HepG2 (cell line): Measurements from ENCODE around the gene GINS2. TPM values are rescaled to one million over a fixed set of nuclear protein-coding genes. Genes with fewer than 3 reads are reported as not detected.

Source experiments
- ATAC-seq: fragments of 200-7000 bp; cut with Tn5 transposase; 3 replicates; pipeline ENCODE4 v1.9.1; 2020; ENCODE audit warnings: mild to moderate bottlenecking, moderate library complexity
- BruUV-seq: library from RNA; stranded (reverse); fragments of 400-500 nt; replicated peaks from 2 replicates; lab custom pipeline; 2021; lab: Mats Ljungman, UMichigan
- CTCF ChIA-PET: fragments of 300-600 bp; formaldehyde crosslinking; extraction: SDS; loops from one replicate; lab custom pipeline; 2021; ENCODE audit warnings: low total read pairs, inconsistent platforms, low intra/inter-chr PET ratio; lab: Yijun Ruan, JAX
- POLR2A ChIA-PET: fragments of 350-600 bp; sonication (Branson Sonifier 250); formaldehyde crosslinking; loops from one replicate; lab custom pipeline; 2020; ENCODE audit warnings: antibody characterized with exemption, inconsistent platforms; lab: Yijun Ruan, JAX
- DNase-seq: peaks from one replicate; pipeline ENCODE4 v3.0.0-alpha.2; 2015; ENCODE audit warnings: low spot score
- FAIRE-seq: peaks from 3 replicates; lab custom pipeline; 2011; peaks lifted over from hg19 to GRCh38; lab: Jason Lieb, UNC
- H2AFZ ChIP-seq: one replicate; pipeline ENCODE4 v1.6.1; 2011; ENCODE audit warnings: low read length, inconsistent platforms
- H3K27ac ChIP-seq: fragments of 300-600 bp; 3 replicates; pipeline ENCODE4 v1.8.0; 2011; ENCODE audit warnings: mixed run types, mild to moderate bottlenecking, mixed read lengths, low read length, inconsistent platforms; ENCODE audit not compliant: insufficient read depth; ENCODE audit errors: extremely low read length
- H3K27me3 ChIP-seq, 2 experiments: fragments of 200-600 bp in 1 of 2; 2 replicates in 1 of 2; 3 replicates in 1 of 2; pipeline versions ENCODE4 v1.6.0 to v1.8.0; 2011; ENCODE audit warnings: low read length in 2 of 2, mild to moderate bottlenecking in 2 of 2, moderate library complexity in 2 of 2, inconsistent platforms in 1 of 2; ENCODE audit not compliant: insufficient read depth in 2 of 2, control insufficient read depth in 1 of 2
- H3K36me3 ChIP-seq, 2 experiments: fragments of 200-600 bp in 1 of 2; replicated peaks in 1 of 2; 2 replicates in 1 of 2; 3 replicates in 1 of 2; pipeline versions ENCODE4 v1.5.1 to v1.8.0; 2011; ENCODE audit warnings: low read length in 2 of 2, inconsistent platforms in 1 of 2; ENCODE audit not compliant: insufficient read depth in 2 of 2, control insufficient read depth in 1 of 2
- H3K4me1 ChIP-seq: 2 replicates; pipeline ENCODE4 v1.5.1; 2012; ENCODE audit warnings: low read length, inconsistent platforms; ENCODE audit not compliant: insufficient read depth
- H3K4me2 ChIP-seq: 2 replicates; pipeline ENCODE4 v1.6.0; 2011; ENCODE audit warnings: low read depth, low read length, inconsistent platforms
- H3K4me3 ChIP-seq, 3 experiments: fragments of 200-600 bp in 1 of 3; sonication (generic), shearing (Covaris generic) in 1 of 3; replicated peaks in 1 of 3; 2 replicates each; pipeline ENCODE4 v1.5.1; 2011 to 2016; ENCODE audit warnings: low read length in 3 of 3, inconsistent platforms in 2 of 3, low read depth in 2 of 3, mild to moderate bottlenecking in 2 of 3, control low read depth in 1 of 3, mixed read lengths in 1 of 3; ENCODE audit not compliant: insufficient read depth in 1 of 3
- H3K79me2 ChIP-seq: one replicate; pipeline ENCODE4 v1.6.1; 2011; ENCODE audit warnings: low read length, inconsistent platforms; ENCODE audit not compliant: insufficient read depth
- H3K9ac ChIP-seq: 2 replicates; pipeline ENCODE4 v1.6.0; 2011; ENCODE audit warnings: mild to moderate bottlenecking, low read depth, low read length, inconsistent platforms; ENCODE audit not compliant: insufficient read depth
- H3K9me3 ChIP-seq: 2 replicates; pipeline ENCODE4 v1.5.1; 2012; ENCODE audit warnings: mild to moderate bottlenecking, low read length
- H4K20me1 ChIP-seq: 2 replicates; pipeline ENCODE4 v1.6.0; 2011; ENCODE audit warnings: inconsistent platforms, mild to moderate bottlenecking, low read length, moderate library complexity; ENCODE audit not compliant: insufficient read depth
- HDAC1 ChIP-seq: sonication (generic); formaldehyde crosslinking; IDR thresholded peaks from 2 replicates; pipeline ENCODE4 v1.5.1; 2020; ENCODE audit warnings: mild to moderate bottlenecking, missing genetic modification reagents
- LCORL ChIP-seq, 2 experiments: fragments of 450-650 bp in 1 of 2; sonication (generic) in 1 of 2; formaldehyde crosslinking in 1 of 2; IDR thresholded peaks; 2 replicates each; pipeline versions ENCODE4 v1.5.0 to v1.6.1; 2017 to 2020; ENCODE audit warnings: antibody characterized with exemption in 1 of 2, missing genetic modification reagents in 1 of 2
- RNF2 ChIP-seq: fragments of 450-650 bp; conservative IDR thresholded peaks from 2 replicates; pipeline ENCODE4 v1.6.1; 2016; ENCODE audit warnings: low read depth
- SALL1 ChIP-seq: sonication (generic); formaldehyde crosslinking; IDR thresholded peaks from 2 replicates; pipeline ENCODE4 v1.8.0; 2022; ENCODE audit warnings: mild to moderate bottlenecking, missing genetic modification reagents
- TARDBP ChIP-seq: sonication (generic); formaldehyde crosslinking; IDR thresholded peaks from 2 replicates; pipeline ENCODE4 v1.8.0; 2022; ENCODE audit warnings: mild to moderate bottlenecking, missing genetic modification reagents
- ZBTB7A ChIP-seq: sonication (generic); formaldehyde crosslinking; IDR thresholded peaks from 2 replicates; pipeline ENCODE4 v1.8.0; 2022; ENCODE audit warnings: mild to moderate bottlenecking, missing genetic modification reagents
- ZMYM3 ChIP-seq: sonication (generic); formaldehyde crosslinking; IDR thresholded peaks from 2 replicates; pipeline ENCODE4 v1.5.1; 2020; ENCODE audit warnings: mild to moderate bottlenecking, missing genetic modification reagents
- ZNF598 ChIP-seq: sonication (generic); formaldehyde crosslinking; IDR thresholded peaks from 2 replicates; pipeline ENCODE4 v1.5.1; 2020; ENCODE audit warnings: mild to moderate bottlenecking, missing genetic modification reagents, borderline replicate concordance
- ZNF687 ChIP-seq: sonication (generic); formaldehyde crosslinking; IDR thresholded peaks from 2 replicates; pipeline ENCODE4 v1.5.1; 2020; ENCODE audit warnings: mild to moderate bottlenecking, missing genetic modification reagents, moderate library complexity
- ZSCAN30 ChIP-seq: sonication (generic); formaldehyde crosslinking; IDR thresholded peaks from 2 replicates; pipeline ENCODE4 v1.5.0; 2020; ENCODE audit warnings: mild to moderate bottlenecking, missing genetic modification reagents
- WGBS: methylation state at CpG from one replicate; pipeline ENCODE4 v1.1.6; 2017; ENCODE audit warnings: low lambda C conversion rate; 5-methylcytosine and 5-hydroxymethylcytosine counted together
- in situ Hi-C: cut with HindIII; loops from 2 replicates; pipeline ENCODE4 v1.10.0; 2017; ENCODE audit warnings: low pct_unique_long_range_greater_than_20kb; ENCODE audit not compliant: extremely low pct_ligation_motif_present
- intact Hi-C: fragments of 100-400 bp; cut with micrococcal nuclease; formaldehyde crosslinking; loops from one replicate; pipeline ENCODE4 v1.10.0; 2022; ENCODE audit not compliant: unreplicated experiment
- polyA plus RNA-seq, 8 experiments: library from polyadenylated mRNA; depleted of rRNA in 3 of 8; stranded (reverse) in 7 of 8; unstranded in 1 of 8; fragments of >200 nt; fragmentation: Illumina TruSeq in 4 of 8; extraction: Trizol in 4 of 8; gene quantifications; 2 replicates each; pipeline versions ENCODE4 v1.2.1 to v1.2.3, GENCODE V29; 2011 to 2016; ENCODE audit warnings: low read depth in 4 of 8, missing spikeins in 1 of 8, mixed read lengths in 1 of 8; ENCODE audit not compliant: insufficient read depth in 1 of 8
- total RNA-seq, 5 experiments: library from RNA; depleted of rRNA; stranded (reverse); fragments of >200 nt; fragmentation: Illumina TruSeq; extraction: Trizol; gene quantifications; 2 replicates each; pipeline ENCODE4 v1.2.3, GENCODE V29; 2016; ENCODE audit warnings: low read depth in 1 of 5
- TF ChIP-seq, protein P1 (sequence below): IDR thresholded peaks from 2 replicates; pipeline ENCODE4 v1.6.1; 2016; ENCODE audit warnings: low read depth, control low read depth
- TF ChIP-seq, protein P2 (sequence below): sonication (generic); formaldehyde crosslinking; conservative IDR thresholded peaks from 2 replicates; pipeline ENCODE4 v1.4.0; 2020; ENCODE audit warnings: mild to moderate bottlenecking, missing genetic modification reagents, moderate library complexity

The GINS2 gene
- total and polyA plus RNA-seq, 2 of the 13 experiments (the other 11 are each of a cell fraction or from before 2014, with no cell fraction given): 10.6 to 48.3 TPM

DNA sequence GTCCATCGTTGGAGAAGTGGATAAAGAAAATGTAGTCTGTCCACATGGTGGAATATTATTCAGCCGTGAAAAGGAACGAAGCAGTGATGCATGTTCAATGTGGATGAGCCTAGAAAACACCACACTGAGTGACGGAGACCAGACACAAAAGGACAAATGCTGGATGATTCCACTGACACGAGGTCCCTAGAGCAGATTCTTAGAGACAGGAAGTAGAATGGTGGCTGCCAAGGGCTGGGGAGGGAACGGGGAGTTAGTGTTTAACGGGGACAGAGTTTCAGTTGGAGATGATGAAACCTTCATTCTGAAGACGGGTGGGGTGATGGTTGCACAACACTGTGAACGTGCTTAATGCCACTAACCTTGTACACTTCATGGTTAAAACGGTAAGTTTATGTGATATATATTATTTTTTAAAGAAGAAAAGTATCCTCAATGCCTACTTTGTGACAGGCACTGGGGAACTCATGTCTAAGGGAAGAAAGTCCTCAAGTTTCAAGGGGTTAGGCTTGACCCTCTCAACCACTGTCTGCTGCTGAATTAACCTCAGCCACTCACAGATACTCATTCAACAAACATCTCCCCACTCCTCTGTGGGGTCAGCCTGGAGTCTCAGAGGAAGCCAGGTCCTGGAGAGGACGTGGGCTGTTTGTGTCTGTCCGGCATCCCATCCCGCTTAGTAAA lies 44.5 kb upstream of the GINS2 start (continued):
- TF ChIP-seq, protein P1, sequence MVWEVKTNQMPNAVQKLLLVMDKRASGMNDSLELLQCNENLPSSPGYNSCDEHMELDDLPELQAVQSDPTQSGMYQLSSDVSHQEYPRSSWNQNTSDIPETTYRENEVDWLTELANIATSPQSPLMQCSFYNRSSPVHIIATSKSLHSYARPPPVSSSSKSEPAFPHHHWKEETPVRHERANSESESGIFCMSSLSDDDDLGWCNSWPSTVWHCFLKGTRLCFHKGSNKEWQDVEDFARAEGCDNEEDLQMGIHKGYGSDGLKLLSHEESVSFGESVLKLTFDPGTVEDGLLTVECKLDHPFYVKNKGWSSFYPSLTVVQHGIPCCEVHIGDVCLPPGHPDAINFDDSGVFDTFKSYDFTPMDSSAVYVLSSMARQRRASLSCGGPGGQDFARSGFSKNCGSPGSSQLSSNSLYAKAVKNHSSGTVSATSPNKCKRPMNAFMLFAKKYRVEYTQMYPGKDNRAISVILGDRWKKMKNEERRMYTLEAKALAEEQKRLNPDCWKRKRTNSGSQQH (CRISPR knock-in tag): peak; percentile 41; the same call in 1 of the 2 replicates
- TF ChIP-seq RNF2 (no peak), ZNF598 (no peak), LCORL (IDR thresholded peaks at IDR 0.05) (no peak), LCORL (CRISPR knock-in tag; IDR thresholded peaks at IDR 0.05) (0 out of 2 replicates have a peak, but pooled peaks have one; percentile 56), HDAC1 (CRISPR knock-in tag) (peak; percentile 52)

DNA sequence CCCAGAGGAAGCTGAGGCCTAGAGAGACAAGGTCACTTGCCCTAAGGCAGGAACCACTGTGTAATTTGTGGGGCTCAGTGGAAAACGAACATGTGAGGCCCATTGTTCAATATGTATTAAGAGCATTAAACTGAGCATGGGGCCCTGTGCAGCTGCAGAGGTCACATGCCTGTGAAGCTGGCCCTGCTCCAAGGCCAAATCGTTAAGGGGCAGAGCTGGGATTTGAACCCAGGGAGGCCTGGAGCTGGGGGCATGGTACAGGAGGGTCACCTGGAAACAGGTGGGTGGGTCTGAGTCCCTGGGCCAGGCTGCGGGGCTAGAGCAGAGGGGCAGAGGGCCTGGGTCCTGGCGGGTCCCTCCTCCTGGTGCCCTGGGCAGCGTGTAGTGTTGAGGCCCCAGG lies 42.4 kb upstream of the GINS2 start:
- H3K79me2 ChIP-seq: no peaks in the 10 kb centered on the region
- no TSS peak for BruUV-seq
- intact Hi-C loops: no loop called here
- in situ Hi-C loops: no loop called here
- ATAC-seq: peak; percentile 20
- no peak overlapping the region for H3K27ac ChIP-seq
- 41% methylated on average over 5 of the region's 5 CpGs for WGBS
- no peak overlapping the region for H3K4me2 ChIP-seq
- no peaks in the 10 kb centered on the region for H3K36me3 ChIP-seq
- no peaks in the 10 kb centered on the region for H3K9me3 ChIP-seq
- H3K9ac ChIP-seq: no peak overlapping the region; the same call in 1 of the 2 replicates
- peaks cover 45% of the 10 kb centered on the region for H3K4me1 ChIP-seq
- no peak overlapping the region for H2AFZ ChIP-seq
- H3K27me3 ChIP-seq: peaks cover 4 to 10% of the 10 kb centered on the region in 2 experiments; a peak in 3 of 5 replicates
- ChIA-PET CTCF (no interaction called here), POLR2A (no interaction called here)
- H4K20me1 ChIP-seq: no peaks in the 10 kb centered on the region
- no peak overlapping the region for H3K4me3 ChIP-seq
- no peak for FAIRE-seq
- no peak for DNase-seq
- TF ChIP-seq ZSCAN30 (CRISPR knock-in tag) (no peak), TARDBP (CRISPR knock-in tag) (peak; percentile 17; the same call in 1 of the 2 replicates), SALL1 (peak; percentile 52; the same call in 1 of the 2 replicates), ZNF687 (CRISPR knock-in tag) (peak; percentile 33; the same call in 1 of the 2 replicates), ZMYM3 (CRISPR knock-in tag) (peak; percentile 47; the same call in 1 of the 2 replicates), ZBTB7A (CRISPR knock-in tag) (0 out of 2 replicates have a peak, but pooled peaks have one; percentile 29)
- TF ChIP-seq, protein P2, sequence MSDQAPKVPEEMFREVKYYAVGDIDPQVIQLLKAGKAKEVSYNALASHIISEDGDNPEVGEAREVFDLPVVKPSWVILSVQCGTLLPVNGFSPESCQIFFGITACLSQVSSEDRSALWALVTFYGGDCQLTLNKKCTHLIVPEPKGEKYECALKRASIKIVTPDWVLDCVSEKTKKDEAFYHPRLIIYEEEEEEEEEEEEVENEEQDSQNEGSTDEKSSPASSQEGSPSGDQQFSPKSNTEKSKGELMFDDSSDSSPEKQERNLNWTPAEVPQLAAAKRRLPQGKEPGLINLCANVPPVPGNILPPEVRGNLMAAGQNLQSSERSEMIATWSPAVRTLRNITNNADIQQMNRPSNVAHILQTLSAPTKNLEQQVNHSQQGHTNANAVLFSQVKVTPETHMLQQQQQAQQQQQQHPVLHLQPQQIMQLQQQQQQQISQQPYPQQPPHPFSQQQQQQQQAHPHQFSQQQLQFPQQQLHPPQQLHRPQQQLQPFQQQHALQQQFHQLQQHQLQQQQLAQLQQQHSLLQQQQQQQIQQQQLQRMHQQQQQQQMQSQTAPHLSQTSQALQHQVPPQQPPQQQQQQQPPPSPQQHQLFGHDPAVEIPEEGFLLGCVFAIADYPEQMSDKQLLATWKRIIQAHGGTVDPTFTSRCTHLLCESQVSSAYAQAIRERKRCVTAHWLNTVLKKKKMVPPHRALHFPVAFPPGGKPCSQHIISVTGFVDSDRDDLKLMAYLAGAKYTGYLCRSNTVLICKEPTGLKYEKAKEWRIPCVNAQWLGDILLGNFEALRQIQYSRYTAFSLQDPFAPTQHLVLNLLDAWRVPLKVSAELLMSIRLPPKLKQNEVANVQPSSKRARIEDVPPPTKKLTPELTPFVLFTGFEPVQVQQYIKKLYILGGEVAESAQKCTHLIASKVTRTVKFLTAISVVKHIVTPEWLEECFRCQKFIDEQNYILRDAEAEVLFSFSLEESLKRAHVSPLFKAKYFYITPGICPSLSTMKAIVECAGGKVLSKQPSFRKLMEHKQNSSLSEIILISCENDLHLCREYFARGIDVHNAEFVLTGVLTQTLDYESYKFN: peak; percentile 28; the same call in 1 of the 2 replicates
